Endodermal cell (in vitro differentiated cells): ENCODE data around the gene FASN. TPM values are rescaled to one million over a fixed set of nuclear protein-coding genes. Genes with fewer than 3 reads are reported as not detected.

ENCODE experiments used
- DNase-seq: peaks from one replicate; pipeline ENCODE4 v3.0.0-alpha.2; 2017
- H3K27ac ChIP-seq: 2 replicates; pipeline ENCODE4 v1.5.1; 2013; ENCODE audit warnings: mild to moderate bottlenecking, low read depth, low read length, moderate library complexity
- H3K27me3 ChIP-seq: 2 replicates; pipeline ENCODE4 v1.6.1; 2013; ENCODE audit warnings: mild to moderate bottlenecking, low read length, moderate library complexity; ENCODE audit not compliant: insufficient read depth, control insufficient read depth, poor library complexity, severe bottlenecking
- H3K36me3 ChIP-seq: 2 replicates; pipeline ENCODE4 v1.7.0; 2013; ENCODE audit warnings: mild to moderate bottlenecking, low read length, moderate library complexity; ENCODE audit not compliant: control insufficient read depth, insufficient read depth
- H3K4me1 ChIP-seq: one replicate; pipeline ENCODE4 v1.7.0; 2013; ENCODE audit warnings: low read length; ENCODE audit not compliant: control insufficient read depth, insufficient read depth
- H3K4me3 ChIP-seq: 2 replicates; pipeline ENCODE4 v1.5.1; 2013; ENCODE audit warnings: mild to moderate bottlenecking, low read length, moderate library complexity
- H3K9ac ChIP-seq: 2 replicates; pipeline ENCODE4 v1.6.1; 2013; ENCODE audit warnings: mild to moderate bottlenecking, low read length, moderate library complexity; ENCODE audit not compliant: poor library complexity, severe bottlenecking; ENCODE audit errors: extremely low read depth
- H3K9me3 ChIP-seq: 2 replicates; pipeline ENCODE4 v1.6.1; 2013; ENCODE audit warnings: mild to moderate bottlenecking, low read length, moderate library complexity; ENCODE audit not compliant: control insufficient read depth
- H3K27ac Mint-ChIP-seq: 2 replicates; pipeline ENCODE4 v1.8.0; 2020; ENCODE audit warnings: mixed read lengths
- H3K27me3 Mint-ChIP-seq: 2 replicates; pipeline ENCODE4 v1.8.0; 2021; ENCODE audit warnings: mild to moderate bottlenecking, mixed read lengths; ENCODE audit not compliant: insufficient read depth
- H3K36me3 Mint-ChIP-seq: 2 replicates; pipeline ENCODE4 v1.8.0; 2020; ENCODE audit warnings: low read depth, mixed read lengths
- H3K4me1 Mint-ChIP-seq: 2 replicates; pipeline ENCODE4 v1.8.0; 2020; ENCODE audit warnings: mixed read lengths
- H3K4me3 Mint-ChIP-seq: 2 replicates; pipeline ENCODE4 v1.8.0; 2020; ENCODE audit warnings: mild to moderate bottlenecking, moderate library complexity, mixed read lengths
- H3K9me3 Mint-ChIP-seq: 2 replicates; pipeline ENCODE4 v1.8.0; 2020; ENCODE audit warnings: mild to moderate bottlenecking, mixed read lengths
- WGBS, 2 experiments: methylation state at CpG; one replicate each; pipeline versions ENCODE4 v1.1.5 to v1.1.7; 2013; ENCODE audit warnings: missing lambda C conversion rate in 2 of 2, mixed read lengths in 1 of 2; ENCODE audit not compliant: insufficient coverage in 1 of 2, insufficient read length in 1 of 2; 5-methylcytosine and 5-hydroxymethylcytosine counted together
- total RNA-seq, 2 donors: library from RNA; stranded (reverse); fragmentation: NEBNext Ultra II Directional in 1 of 2; extraction: Animal tissue kit (Norgen Biotek cat#: 25700) in 1 of 2; gene quantifications; 2 replicates in 1 of 2; 3 replicates in 1 of 2; pipeline ENCODE4 v1.2.1, GENCODE V29; 2021
- TF ChIP-seq, protein P1 (sequence below): fragments of 200-600 bp; sonication (generic); conservative IDR thresholded peaks from 2 replicates; pipeline ENCODE4 v1.5.0; 2021; ENCODE audit warnings: antibody characterized with exemption, mild to moderate bottlenecking

FASN gene
- total RNA-seq, 2 donors from 2014 or later, result 371 to 498 TPM

GRCh38 chr17:82029990-82030469 is 68.0 kb downstream of the FASN start:
- no peak overlapping the region for H3K4me3 ChIP-seq
- TF ChIP-seq, protein P1, sequence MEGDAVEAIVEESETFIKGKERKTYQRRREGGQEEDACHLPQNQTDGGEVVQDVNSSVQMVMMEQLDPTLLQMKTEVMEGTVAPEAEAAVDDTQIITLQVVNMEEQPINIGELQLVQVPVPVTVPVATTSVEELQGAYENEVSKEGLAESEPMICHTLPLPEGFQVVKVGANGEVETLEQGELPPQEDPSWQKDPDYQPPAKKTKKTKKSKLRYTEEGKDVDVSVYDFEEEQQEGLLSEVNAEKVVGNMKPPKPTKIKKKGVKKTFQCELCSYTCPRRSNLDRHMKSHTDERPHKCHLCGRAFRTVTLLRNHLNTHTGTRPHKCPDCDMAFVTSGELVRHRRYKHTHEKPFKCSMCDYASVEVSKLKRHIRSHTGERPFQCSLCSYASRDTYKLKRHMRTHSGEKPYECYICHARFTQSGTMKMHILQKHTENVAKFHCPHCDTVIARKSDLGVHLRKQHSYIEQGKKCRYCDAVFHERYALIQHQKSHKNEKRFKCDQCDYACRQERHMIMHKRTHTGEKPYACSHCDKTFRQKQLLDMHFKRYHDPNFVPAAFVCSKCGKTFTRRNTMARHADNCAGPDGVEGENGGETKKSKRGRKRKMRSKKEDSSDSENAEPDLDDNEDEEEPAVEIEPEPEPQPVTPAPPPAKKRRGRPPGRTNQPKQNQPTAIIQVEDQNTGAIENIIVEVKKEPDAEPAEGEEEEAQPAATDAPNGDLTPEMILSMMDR, result no peak

GRCh38 chr17:82029391-82029790 is 68.6 kb downstream of the FASN start:
- DNase-seq, result no peak
- 92 to 94% methylated on average over 6 to 16 of the region's 16 CpGs for WGBS, 2 experiments
- Mint-ChIP-seq H3K9me3 (no peaks in the 10 kb centered on the region), H3K27me3 (no peaks in the 10 kb centered on the region), H3K4me1 (no peaks in the 10 kb centered on the region), H3K4me3 (no peak overlapping the region), H3K36me3 (peaks cover 15% of the 10 kb centered on the region), H3K27ac (no peak overlapping the region)
- TF ChIP-seq, protein P1, result no peak
- Histone ChIP-seq H3K9ac (no peak overlapping the region), H3K4me1 (no peaks in the 10 kb centered on the region), H3K4me3 (no peak overlapping the region), H3K36me3 (no peaks in the 10 kb centered on the region), H3K9me3 (no peaks in the 10 kb centered on the region), H3K27me3 (no peaks in the 10 kb centered on the region), H3K27ac (no peak overlapping the region)

More at GRCh38 chr17:82029990-82030469, 68.0 kb downstream of the FASN start:
- Mint-ChIP-seq H3K27me3 (no peaks in the 10 kb centered on the region), H3K36me3 (peaks cover 15% of the 10 kb centered on the region), H3K4me1 (no peaks in the 10 kb centered on the region), H3K4me3 (peak overlapping the region; percentile 55), H3K9me3 (no peaks in the 10 kb centered on the region), H3K27ac (no peak overlapping the region)
- Histone ChIP-seq H3K9me3 (no peaks in the 10 kb centered on the region), H3K4me1 (no peaks in the 10 kb centered on the region), H3K36me3 (no peaks in the 10 kb centered on the region), H3K27me3 (no peaks in the 10 kb centered on the region), H3K9ac (no peak overlapping the region), H3K27ac (no peak overlapping the region)
- DNase-seq, result no peak
- WGBS, 2 experiments, result 73 to 88% methylated on average over 16 to 31 of the region's 31 CpGs

GRCh38 chr17:82028966-82029365 is 69.1 kb downstream of the FASN start:
- TF ChIP-seq, protein P1, result no peak
- Histone ChIP-seq H3K4me3 (no peak overlapping the region), H3K27ac (no peak overlapping the region), H3K4me1 (peaks cover 4% of the 10 kb centered on the region), H3K9me3 (no peaks in the 10 kb centered on the region), H3K27me3 (no peaks in the 10 kb centered on the region), H3K36me3 (no peaks in the 10 kb centered on the region), H3K9ac (no peak overlapping the region)
- H3K4me3 Mint-ChIP-seq, result no peak overlapping the region
- peaks cover 15% of the 10 kb centered on the region for H3K36me3 Mint-ChIP-seq
- no peaks in the 10 kb centered on the region for H3K27me3 Mint-ChIP-seq
- H3K9me3 Mint-ChIP-seq, result no peaks in the 10 kb centered on the region
- no peak overlapping the region for H3K27ac Mint-ChIP-seq
- DNase-seq, result no peak
- 93 to 100% methylated on average over 9 of the region's 9 CpGs for WGBS, 2 experiments
- peaks cover 4% of the 10 kb centered on the region for H3K4me1 Mint-ChIP-seq

Other genes starting within 250 kb of the FASN start
- 100 to 1,000 TPM; 493 to 535 TPM for gene P4HB, start 237.7 kb downstream of the FASN start, total RNA-seq
- 100 to 1,000 TPM; 240 to 254 TPM for gene ARHGDIA, start 226.9 kb downstream of the FASN start, total RNA-seq
- 100 to 1,000 TPM; 154 to 170 TPM for gene ALYREF, start 206.7 kb downstream of the FASN start, total RNA-seq
- 100 to 1,000 TPM; 161 to 195 TPM for gene ANAPC11, start 206.5 kb downstream of the FASN start, total RNA-seq
- 1 to 10 TPM; 3.3 to 3.7 TPM for gene NPB, start 196.0 kb downstream of the FASN start, total RNA-seq
- 10 to 100 TPM; 66.8 to 70.9 TPM for gene PCYT2, start 186.8 kb downstream of the FASN start, total RNA-seq
- gene SIRT7, start 180.1 kb downstream of the FASN start, total RNA-seq, result 10 to 100 TPM; 21.8 to 22.1 TPM
- gene MAFG, start 170.5 kb downstream of the FASN start, total RNA-seq, result 10 to 100 TPM; 39.9 to 54.1 TPM
- 100 to 1,000 TPM; 104 to 107 TPM for gene PYCR1, start 160.9 kb downstream of the FASN start, total RNA-seq
- gene MYADML2, start 151.0 kb downstream of the FASN start, total RNA-seq, result not detected
- gene NOTUM, start 137.0 kb downstream of the FASN start, total RNA-seq, result 10 to 100 TPM; 12.5 to 26.3 TPM
- gene ASPSCR1, start 120.6 kb downstream of the FASN start, total RNA-seq, result 10 to 100 TPM; 50.8 to 65.4 TPM
- 10 to 100 TPM; 80.0 to 85.0 TPM for gene CENPX, start 75.4 kb downstream of the FASN start, total RNA-seq
- 10 to 100 TPM; 35.1 to 38.9 TPM for gene LRRC45, start 74.9 kb downstream of the FASN start, total RNA-seq
- 10 to 100 TPM; 45.7 to 53.9 TPM for gene RAC3, start 66.6 kb downstream of the FASN start, total RNA-seq
- gene DCXR, start 60.5 kb downstream of the FASN start, total RNA-seq, result 10 to 100 TPM; 73.8 to 83.6 TPM
- gene RFNG, start 46.4 kb downstream of the FASN start, total RNA-seq, result 10 to 100 TPM; 46.3 to 54.5 TPM
- gene GPS1, start 46.3 kb downstream of the FASN start, total RNA-seq, result 100 to 1,000 TPM; 152 to 153 TPM
- 100 to 1,000 TPM in 1 of 2 donors, 10 to 100 TPM in 1; 85.3 to 108 TPM for gene DUS1L, start 32.4 kb downstream of the FASN start, total RNA-seq
- gene CCDC57, start 114.6 kb upstream of the FASN start, total RNA-seq, result 10 to 100 TPM; 61.8 to 82.8 TPM
- gene SLC16A3, start 130.8 kb upstream of the FASN start, total RNA-seq, result 10 to 100 TPM; 31.8 to 39.7 TPM
- 100 to 1,000 TPM; 104 to 143 TPM for gene CSNK1D, start 175.5 kb upstream of the FASN start, total RNA-seq
- under 1 TPM; 0.55 to 0.80 TPM for gene CD7, start 219.4 kb upstream of the FASN start, total RNA-seq
- gene SECTM1, start 235.5 kb upstream of the FASN start, total RNA-seq, result not detected